Liver (tissue), 3 donors: ENCODE data around the gene BRIP1.

Experiments
- EGR1 ChIP-seq, 2 donors: IDR thresholded peaks; 2 replicates each; pipeline ENCODE4 v1.6.1; 2016 to 2018; ENCODE audit warnings: antibody characterized with exemption in 2 of 2, low read depth in 2 of 2
- GABPA ChIP-seq, 2 donors: IDR thresholded peaks in 1 of 2; conservative IDR thresholded peaks in 1 of 2; 2 replicates each; pipeline ENCODE4 v1.6.1; 2016; ENCODE audit warnings: antibody characterized with exemption in 2 of 2, mild to moderate bottlenecking in 1 of 2, moderate library complexity in 1 of 2
- HNF4A ChIP-seq, 2 donors: conservative IDR thresholded peaks; 2 replicates each; pipeline ENCODE4 v1.6.1; 2016; ENCODE audit warnings: antibody characterized with exemption in 2 of 2, mild to moderate bottlenecking in 2 of 2
- SP1 ChIP-seq: IDR thresholded peaks from 2 replicates; pipeline ENCODE4 v1.6.1; 2018; ENCODE audit warnings: antibody characterized with exemption, mild to moderate bottlenecking
- TF ChIP-seq, protein P1 (sequence below): fragments of 150-350 bp; IDR thresholded peaks from 2 replicates; pipeline ENCODE4 v1.5.1; 2017; ENCODE audit warnings: improper control_type of control experiment, low read depth, low read length; ENCODE audit not compliant: missing input control
- TF ChIP-seq, protein P2 (sequence below): IDR thresholded peaks from 2 replicates; pipeline ENCODE4 v1.6.1; 2016; ENCODE audit warnings: antibody characterized with exemption
- donor health status: healthy.
- donor health status: healthy.

DNA sequence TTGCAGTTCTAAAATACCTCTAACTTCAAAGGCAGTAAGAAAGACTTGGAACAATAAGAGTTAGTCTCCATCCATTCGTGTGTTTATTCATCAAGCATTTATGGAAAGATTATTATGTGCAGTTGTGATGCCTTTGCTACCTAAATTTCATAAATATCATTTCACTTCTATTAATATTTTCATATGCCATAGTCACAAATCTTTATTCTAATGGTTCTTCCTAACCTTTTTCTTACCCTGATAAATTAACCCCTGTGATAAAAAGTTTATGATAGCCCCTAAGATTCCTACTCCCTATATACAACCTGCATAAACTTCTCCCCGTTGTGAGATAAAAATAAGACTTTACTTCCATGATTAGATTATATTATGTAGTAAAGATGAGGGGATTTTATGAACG, 94.9 kb downstream of the BRIP1 start:
- TF ChIP-seq, protein P1, sequence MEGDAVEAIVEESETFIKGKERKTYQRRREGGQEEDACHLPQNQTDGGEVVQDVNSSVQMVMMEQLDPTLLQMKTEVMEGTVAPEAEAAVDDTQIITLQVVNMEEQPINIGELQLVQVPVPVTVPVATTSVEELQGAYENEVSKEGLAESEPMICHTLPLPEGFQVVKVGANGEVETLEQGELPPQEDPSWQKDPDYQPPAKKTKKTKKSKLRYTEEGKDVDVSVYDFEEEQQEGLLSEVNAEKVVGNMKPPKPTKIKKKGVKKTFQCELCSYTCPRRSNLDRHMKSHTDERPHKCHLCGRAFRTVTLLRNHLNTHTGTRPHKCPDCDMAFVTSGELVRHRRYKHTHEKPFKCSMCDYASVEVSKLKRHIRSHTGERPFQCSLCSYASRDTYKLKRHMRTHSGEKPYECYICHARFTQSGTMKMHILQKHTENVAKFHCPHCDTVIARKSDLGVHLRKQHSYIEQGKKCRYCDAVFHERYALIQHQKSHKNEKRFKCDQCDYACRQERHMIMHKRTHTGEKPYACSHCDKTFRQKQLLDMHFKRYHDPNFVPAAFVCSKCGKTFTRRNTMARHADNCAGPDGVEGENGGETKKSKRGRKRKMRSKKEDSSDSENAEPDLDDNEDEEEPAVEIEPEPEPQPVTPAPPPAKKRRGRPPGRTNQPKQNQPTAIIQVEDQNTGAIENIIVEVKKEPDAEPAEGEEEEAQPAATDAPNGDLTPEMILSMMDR: no peak
- TF ChIP-seq HNF4A (conservative IDR thresholded peaks at IDR 0.05): no peak
- TF ChIP-seq, protein P2, sequence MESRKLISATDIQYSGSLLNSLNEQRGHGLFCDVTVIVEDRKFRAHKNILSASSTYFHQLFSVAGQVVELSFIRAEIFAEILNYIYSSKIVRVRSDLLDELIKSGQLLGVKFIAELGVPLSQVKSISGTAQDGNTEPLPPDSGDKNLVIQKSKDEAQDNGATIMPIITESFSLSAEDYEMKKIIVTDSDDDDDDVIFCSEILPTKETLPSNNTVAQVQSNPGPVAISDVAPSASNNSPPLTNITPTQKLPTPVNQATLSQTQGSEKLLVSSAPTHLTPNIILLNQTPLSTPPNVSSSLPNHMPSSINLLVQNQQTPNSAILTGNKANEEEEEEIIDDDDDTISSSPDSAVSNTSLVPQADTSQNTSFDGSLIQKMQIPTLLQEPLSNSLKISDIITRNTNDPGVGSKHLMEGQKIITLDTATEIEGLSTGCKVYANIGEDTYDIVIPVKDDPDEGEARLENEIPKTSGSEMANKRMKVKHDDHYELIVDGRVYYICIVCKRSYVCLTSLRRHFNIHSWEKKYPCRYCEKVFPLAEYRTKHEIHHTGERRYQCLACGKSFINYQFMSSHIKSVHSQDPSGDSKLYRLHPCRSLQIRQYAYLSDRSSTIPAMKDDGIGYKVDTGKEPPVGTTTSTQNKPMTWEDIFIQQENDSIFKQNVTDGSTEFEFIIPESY: no peak
- no peak for TF ChIP-seq SP1
- no peak for TF ChIP-seq EGR1 (IDR thresholded peaks at IDR 0.05; ENCODE audit: low read depth in 2 of 2)
- no peak for TF ChIP-seq GABPA (IDR thresholded peaks at IDR 0.05 in 1 of 2, conservative IDR thresholded peaks at IDR 0.05 in 1 of 2)
